NCI-H187 (cell line): ENCODE results near the gene B4GALT1.

Experiments
- DNase-seq, 2 experiments: peaks; one replicate each; lab custom pipeline; 2025; lab: John Stamatoyannopoulos, UW

Gene B4GALT1

GRCh38 chr9:33167084-33167971 is at the start of gene B4GALT1:
Gene B4GALT1 (minus strand): TSS chr9:33167336. CDS start chr9:33167169, 167 bp downstream.
- DNase-seq: peak; percentile 27 to 42

GRCh38 chr9:33211695-33212393 is 44.7 kb upstream of the B4GALT1 start:
- no peak for DNase-seq

- no peak for DNase-seq
Measured at GRCh38 chr9:33210006-33210715, 43.0 kb upstream of the B4GALT1 start.

GRCh38 chr9:33209394-33209793 is 42.3 kb upstream of the B4GALT1 start:
- no peak for DNase-seq

- DNase-seq: no peak
Measured at GRCh38 chr9:33202552-33203201, 35.5 kb upstream of the B4GALT1 start.

- DNase-seq: no peak
Measured at GRCh38 chr9:33202018-33202417, 34.9 kb upstream of the B4GALT1 start.

GRCh38 chr9:33198165-33198564 is 31.0 kb upstream of the B4GALT1 start:
- DNase-seq: no peak

- no peak for DNase-seq
Measured at GRCh38 chr9:33197279-33198152, 30.4 kb upstream of the B4GALT1 start.

GRCh38 chr9:33196736-33197135 is 29.6 kb upstream of the B4GALT1 start:
- no peak for DNase-seq

- no peak for DNase-seq
Measured at GRCh38 chr9:33193818-33194217, 26.7 kb upstream of the B4GALT1 start.

GRCh38 chr9:33192493-33193255 is 25.5 kb upstream of the B4GALT1 start:
- DNase-seq: no peak

GRCh38 chr9:33190021-33190705 is 23.0 kb upstream of the B4GALT1 start:
- DNase-seq: no peak

- no peak for DNase-seq
Measured at GRCh38 chr9:33189331-33189791, 22.2 kb upstream of the B4GALT1 start.

GRCh38 chr9:33188711-33189110 is 21.6 kb upstream of the B4GALT1 start:
- no peak for DNase-seq

GRCh38 chr9:33187519-33188218 is 20.5 kb upstream of the B4GALT1 start:
- no peak for DNase-seq

GRCh38 chr9:33186457-33187168 is 19.5 kb upstream of the B4GALT1 start:
- DNase-seq: no peak

- DNase-seq: no peak
Measured at GRCh38 chr9:33185858-33186257, 18.7 kb upstream of the B4GALT1 start.

- no peak for DNase-seq
Measured at GRCh38 chr9:33185406-33185805, 18.3 kb upstream of the B4GALT1 start.
